Neural progenitor cell (in vitro differentiated cells): ENCODE results near the gene CCSER1. TPM values are rescaled to one million over a fixed set of nuclear protein-coding genes. Genes with fewer than 3 reads are reported as not detected.

Source experiments
- DNase-seq: peaks from one replicate; pipeline ENCODE4 v3.0.0-alpha.2; 2016; ENCODE audit warnings: low spot score
- H2AFZ ChIP-seq: fragments of 200-600 bp; sonication (generic); replicated peaks from 2 replicates; pipeline ENCODE4 v1.6.1; 2016; ENCODE audit warnings: antibody characterized with exemption
- H3F3A ChIP-seq: fragments of 200-600 bp; sonication (generic); 2 replicates; pipeline ENCODE4 v1.6.1; 2016; ENCODE audit warnings: antibody characterized with exemption, low read depth
- H3K27ac ChIP-seq: fragments of 200-600 bp; sonication (generic); 2 replicates; pipeline ENCODE4 v1.5.1; 2016; ENCODE audit warnings: mild to moderate bottlenecking
- H3K27me3 ChIP-seq: fragments of 200-600 bp; sonication (generic); 2 replicates; pipeline ENCODE4 v1.6.1; 2016; ENCODE audit warnings: mild to moderate bottlenecking, moderate library complexity
- H3K36me3 ChIP-seq: fragments of 200-600 bp; sonication (generic); 2 replicates; pipeline ENCODE4 v1.5.1; 2016
- H3K4me1 ChIP-seq: fragments of 200-600 bp; sonication (generic); 2 replicates; pipeline ENCODE4 v1.6.1; 2016; ENCODE audit warnings: mixed run types
- H3K4me2 ChIP-seq: fragments of 200-600 bp; sonication (generic); 2 replicates; pipeline ENCODE4 v1.6.1; 2016
- H3K4me3 ChIP-seq: fragments of 200-600 bp; sonication (generic); 2 replicates; pipeline ENCODE4 v1.5.1; 2016
- H3K79me2 ChIP-seq: fragments of 200-600 bp; sonication (generic); 2 replicates; pipeline ENCODE4 v1.6.1; 2016; ENCODE audit warnings: low read depth
- H3K9ac ChIP-seq: fragments of 200-600 bp; sonication (generic); 2 replicates; pipeline ENCODE4 v1.6.1; 2016
- H3K9me3 ChIP-seq: fragments of 200-600 bp; sonication (generic); 2 replicates; pipeline ENCODE4 v1.5.1; 2016; ENCODE audit warnings: low read depth
- H4K20me1 ChIP-seq: fragments of 200-600 bp; sonication (generic); 2 replicates; pipeline ENCODE4 v1.6.1; 2016; ENCODE audit warnings: low read depth
- H3K27ac Mint-ChIP-seq: 3 replicates; pipeline ENCODE4 v1.8.0; 2021; ENCODE audit warnings: mixed read lengths
- H3K27me3 Mint-ChIP-seq: 2 replicates; pipeline ENCODE4 v1.8.0; 2022; ENCODE audit warnings: low read depth, mild to moderate bottlenecking, inconsistent platforms, moderate library complexity, mixed read lengths; ENCODE audit not compliant: insufficient read depth
- H3K36me3 Mint-ChIP-seq: 3 replicates; pipeline ENCODE4 v1.8.0; 2021; ENCODE audit warnings: mixed read lengths
- H3K4me1 Mint-ChIP-seq: 3 replicates; pipeline ENCODE4 v1.8.0; 2021; ENCODE audit warnings: mixed read lengths
- H3K4me3 Mint-ChIP-seq: 3 replicates; pipeline ENCODE4 v1.8.0; 2021; ENCODE audit warnings: mild to moderate bottlenecking, moderate library complexity, mixed read lengths
- H3K9me3 Mint-ChIP-seq: 3 replicates; pipeline ENCODE4 v1.8.0; 2020; ENCODE audit warnings: mixed read lengths
- CTCF ChIP-seq: fragments of 200-600 bp; sonication (generic); IDR thresholded peaks from 2 replicates; pipeline ENCODE4 v1.5.1; 2017; ENCODE audit warnings: antibody characterized with exemption, mild to moderate bottlenecking
- EZH2 ChIP-seq: fragments of 200-600 bp; sonication (generic); IDR thresholded peaks from 2 replicates; pipeline ENCODE4 v1.6.1; 2017; ENCODE audit warnings: antibody characterized with exemption, mild to moderate bottlenecking, moderate library complexity
- EZH2phosphoT487 ChIP-seq: fragments of 200-600 bp; sonication (generic); IDR thresholded peaks from 2 replicates; pipeline ENCODE4 v1.6.1; 2017; ENCODE audit warnings: antibody characterized with exemption
- total RNA-seq: library from RNA; depleted of rRNA; stranded (reverse); fragments of >200 nt; gene quantifications from 2 replicates; pipeline ENCODE4 v1.2.3, GENCODE V29; 2015; ENCODE audit warnings: low replicate concordance

Gene CCSER1
- total RNA-seq, 1 donor from 2014 or later = 0.77 TPM

GRCh38 chr4:91577864-91578263 lies 1450.7 kb downstream of the CCSER1 start:
- Histone ChIP-seq H3F3A (no peaks in the 10 kb centered on the region), H4K20me1 (no peaks in the 10 kb centered on the region), H3K4me2 (no peak overlapping the region), H3K27ac (no peak overlapping the region), H3K79me2 (no peaks in the 10 kb centered on the region), H3K4me3 (no peak overlapping the region), H3K27me3 (no peaks in the 10 kb centered on the region), H3K9ac (no peak overlapping the region), H3K9me3 (no peaks in the 10 kb centered on the region), H3K36me3 (no peaks in the 10 kb centered on the region), H2AFZ (no peak overlapping the region), H3K4me1 (no peaks in the 10 kb centered on the region)
- no peak overlapping the region for H3K27ac Mint-ChIP-seq
- DNase-seq = no peak
- H3K4me3 Mint-ChIP-seq = no peak overlapping the region
- no peaks in the 10 kb centered on the region for H3K27me3 Mint-ChIP-seq
- H3K4me1 Mint-ChIP-seq = no peaks in the 10 kb centered on the region
- no peaks in the 10 kb centered on the region for H3K36me3 Mint-ChIP-seq
- TF ChIP-seq CTCF (no peak), EZH2phosphoT487 (no peak), EZH2 (no peak)
- H3K9me3 Mint-ChIP-seq = no peaks in the 10 kb centered on the region

GRCh38 chr4:91590260-91590659 lies 1463.1 kb downstream of the CCSER1 start:
- Mint-ChIP-seq H3K4me1 (peaks cover 2% of the 10 kb centered on the region), H3K4me3 (no peak overlapping the region), H3K9me3 (no peaks in the 10 kb centered on the region), H3K27me3 (peaks cover 2% of the 10 kb centered on the region), H3K36me3 (no peaks in the 10 kb centered on the region), H3K27ac (no peak overlapping the region)
- H3K4me2 ChIP-seq = no peak overlapping the region
- peak overlapping the region; percentile 6 for H2AFZ ChIP-seq
- no peak overlapping the region for H3K4me3 ChIP-seq
- H3K9ac ChIP-seq = no peak overlapping the region
- no peaks in the 10 kb centered on the region for H3K9me3 ChIP-seq
- no peak overlapping the region for H3K27ac ChIP-seq
- no peak for DNase-seq
- no peaks in the 10 kb centered on the region for H3K27me3 ChIP-seq
- no peaks in the 10 kb centered on the region for H3F3A ChIP-seq
- TF ChIP-seq CTCF = no peak
- TF ChIP-seq EZH2 = no peak
- TF ChIP-seq EZH2phosphoT487 = no peak
- no peaks in the 10 kb centered on the region for H3K4me1 ChIP-seq
- H4K20me1 ChIP-seq = no peaks in the 10 kb centered on the region
- no peaks in the 10 kb centered on the region for H3K36me3 ChIP-seq
- no peaks in the 10 kb centered on the region for H3K79me2 ChIP-seq

GRCh38 chr4:91592125-91592524 lies 1464.9 kb downstream of the CCSER1 start:
- H2AFZ ChIP-seq = peak overlapping the region; percentile 35
- H3K79me2 ChIP-seq = no peaks in the 10 kb centered on the region
- no peak overlapping the region for H3K4me3 ChIP-seq
- H3K9ac ChIP-seq = no peak overlapping the region
- no peak overlapping the region for H3K27ac ChIP-seq
- Mint-ChIP-seq H3K27me3 (peaks cover 2% of the 10 kb centered on the region), H3K27ac (no peak overlapping the region), H3K36me3 (no peaks in the 10 kb centered on the region), H3K4me1 (peaks cover 2% of the 10 kb centered on the region), H3K9me3 (no peaks in the 10 kb centered on the region), H3K4me3 (no peak overlapping the region)
- no peaks in the 10 kb centered on the region for H3F3A ChIP-seq
- TF ChIP-seq EZH2phosphoT487 (no peak), CTCF (no peak), EZH2 (no peak)
- no peaks in the 10 kb centered on the region for H3K9me3 ChIP-seq
- no peaks in the 10 kb centered on the region for H3K36me3 ChIP-seq
- H4K20me1 ChIP-seq = no peaks in the 10 kb centered on the region
- H3K4me2 ChIP-seq = no peak overlapping the region
- H3K27me3 ChIP-seq = no peaks in the 10 kb centered on the region
- H3K4me1 ChIP-seq = no peaks in the 10 kb centered on the region
- no peak for DNase-seq
